Measurements from ENCODE around the gene CEP164.
A peak's percentile ranks its signal among the peaks of the same experiment; 100 is the strongest.

The CEP164 gene

GRCh38 chr11:117327567-117328374, at the start of gene CEP164:
TSS of gene CEP164 (plus strand) at chr11:117327854. CDS start at chr11:117338587, 10,733 bp downstream.
- DNase-seq (ENCODE audit: low spot score), result peak; percentile 97

DNA sequence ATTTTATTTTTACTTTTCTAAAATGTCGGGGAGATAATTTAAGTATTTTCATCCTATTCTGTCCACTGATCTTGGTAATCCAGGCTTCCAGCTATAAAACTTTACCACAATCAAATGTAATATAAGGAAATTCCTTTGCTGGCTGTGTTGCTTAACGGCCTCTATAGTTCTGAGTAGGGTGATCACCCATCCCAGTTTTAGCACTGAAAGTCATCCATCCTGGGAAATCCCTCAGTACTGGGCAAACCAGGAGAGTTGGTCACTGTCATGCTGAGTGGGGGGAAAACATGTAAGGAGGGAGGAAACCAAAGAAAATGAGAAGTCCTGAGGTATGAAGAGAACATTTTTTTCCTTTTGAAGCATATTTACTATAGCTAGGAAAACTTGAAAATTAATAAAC, 49.3 kb upstream of the CEP164 start:
- DNase-seq (ENCODE audit: low spot score), result no peak

DNA sequence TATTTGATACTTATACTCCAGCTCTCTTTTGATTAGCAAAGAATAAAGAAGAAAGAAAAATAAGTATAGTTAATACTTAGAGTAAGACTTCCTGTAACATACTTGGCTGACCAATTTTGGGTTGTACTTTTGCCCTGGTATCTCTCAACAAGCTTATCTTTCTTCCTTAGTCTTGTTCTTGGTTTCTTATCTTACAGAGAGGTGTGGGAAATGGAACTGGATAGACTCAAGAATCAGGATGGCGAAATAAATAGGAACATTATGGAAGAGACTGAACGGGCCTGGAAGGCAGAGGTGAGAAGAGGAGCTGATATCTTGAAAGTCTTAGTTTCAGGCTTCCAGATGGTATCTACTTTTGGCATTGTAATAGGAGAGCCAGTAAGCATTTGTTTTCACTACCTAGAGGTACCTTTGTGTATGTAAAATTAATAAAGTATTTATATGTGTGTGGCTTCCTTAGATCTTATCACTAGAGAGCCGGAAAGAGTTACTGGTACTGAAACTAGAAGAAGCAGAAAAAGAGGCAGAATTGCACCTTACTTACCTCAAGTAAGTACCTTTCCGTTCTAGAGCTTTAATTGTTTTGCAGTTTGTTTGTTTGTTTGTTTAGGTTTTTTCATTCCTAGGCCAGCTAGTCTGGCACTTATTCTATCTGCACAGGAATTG, 47.8 kb upstream of the CEP164 start:
- DNase-seq (ENCODE audit: low spot score), result no peak

DNA sequence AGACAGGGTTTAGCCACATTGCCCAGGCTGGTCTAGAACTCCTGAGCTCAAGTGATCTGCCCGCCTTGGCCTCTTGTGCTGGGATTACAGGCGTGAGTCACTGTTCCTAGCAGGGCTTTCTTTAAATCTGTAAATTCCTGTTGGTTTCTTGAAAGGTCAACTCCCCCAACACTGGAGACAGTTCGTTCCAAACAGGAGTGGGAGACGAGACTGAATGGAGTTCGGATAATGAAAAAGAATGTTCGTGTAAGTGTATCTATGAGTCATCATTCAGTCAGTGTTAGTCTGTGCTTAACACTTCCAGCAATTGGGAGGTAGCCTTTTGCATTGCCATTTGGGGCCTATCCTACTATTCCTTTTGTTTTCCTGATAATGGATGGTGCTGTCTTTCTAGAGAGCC, 46.5 kb upstream of the CEP164 start:
- DNase-seq (ENCODE audit: low spot score), result peak; percentile 73

DNA sequence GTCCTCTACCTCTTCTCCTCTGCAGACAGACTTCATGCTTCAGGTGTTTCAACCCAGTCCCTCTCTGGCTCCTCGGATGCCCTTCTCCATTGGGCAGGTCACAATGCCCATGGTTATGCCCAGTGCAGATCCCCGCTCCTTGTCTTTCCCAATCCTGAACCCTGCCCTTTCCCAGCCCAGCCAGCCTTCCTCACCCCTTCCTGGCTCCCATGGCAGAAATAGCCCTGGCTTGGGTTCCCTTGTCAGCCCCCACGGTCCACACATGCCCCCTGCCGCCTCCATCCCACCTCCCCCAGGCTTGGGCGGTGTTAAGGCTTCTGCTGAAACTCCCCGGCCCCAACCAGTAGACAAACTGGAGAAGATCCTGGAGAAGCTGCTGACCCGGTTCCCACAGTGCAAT, 45.8 kb upstream of the CEP164 start:
- no peak for DNase-seq (ENCODE audit: low spot score)

DNA sequence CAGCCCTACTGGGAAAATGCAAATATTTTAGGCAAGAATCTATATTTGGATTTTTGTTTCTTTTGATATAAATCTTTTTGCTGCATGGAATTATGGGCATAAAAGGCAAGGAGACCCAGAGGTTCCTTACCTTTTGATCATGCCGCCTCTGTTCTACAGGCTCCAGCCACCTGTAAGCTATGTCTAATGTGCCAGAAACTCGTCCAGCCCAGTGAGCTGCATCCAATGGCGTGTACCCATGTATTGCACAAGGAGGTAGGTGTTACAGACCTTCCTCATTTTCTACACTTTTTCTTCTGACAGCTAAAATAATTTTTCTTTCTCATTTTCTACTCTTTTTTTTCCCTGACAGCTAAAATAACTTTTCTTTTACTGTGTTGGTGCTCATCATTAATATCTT, 44.7 kb upstream of the CEP164 start:
- DNase-seq (ENCODE audit: low spot score), result no peak

GRCh38 chr11:117284053-117284452, 43.6 kb upstream of the CEP164 start:
- no peak for DNase-seq (ENCODE audit: low spot score)

- no peak for DNase-seq (ENCODE audit: low spot score)
These were observed 41.1 kb upstream of the CEP164 start for GRCh38 chr11:117286588-117286987.

DNA sequence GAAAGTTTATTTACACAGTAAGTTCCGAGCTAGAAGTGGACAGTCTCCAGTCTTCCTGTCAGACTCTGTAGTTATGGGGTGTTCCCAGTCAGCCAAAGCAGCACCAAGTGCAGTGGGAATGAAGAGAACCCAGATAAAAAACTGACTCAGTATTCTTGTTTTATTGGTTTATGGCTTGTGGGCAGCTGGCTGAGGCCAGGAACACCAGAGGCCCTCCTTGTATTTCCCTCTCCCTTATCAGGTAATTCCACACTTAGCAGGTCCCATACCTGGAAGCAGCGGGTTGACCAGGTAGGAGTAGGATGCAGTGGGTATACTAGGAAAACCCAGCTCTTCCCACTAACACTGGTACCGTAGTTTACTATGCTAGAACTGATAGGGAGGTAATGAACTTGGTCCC, 40.0 kb upstream of the CEP164 start:
- DNase-seq (ENCODE audit: low spot score), result no peak

- no peak for DNase-seq (ENCODE audit: low spot score)
These were observed 37.9 kb upstream of the CEP164 start for GRCh38 chr11:117289795-117290194.

DNA sequence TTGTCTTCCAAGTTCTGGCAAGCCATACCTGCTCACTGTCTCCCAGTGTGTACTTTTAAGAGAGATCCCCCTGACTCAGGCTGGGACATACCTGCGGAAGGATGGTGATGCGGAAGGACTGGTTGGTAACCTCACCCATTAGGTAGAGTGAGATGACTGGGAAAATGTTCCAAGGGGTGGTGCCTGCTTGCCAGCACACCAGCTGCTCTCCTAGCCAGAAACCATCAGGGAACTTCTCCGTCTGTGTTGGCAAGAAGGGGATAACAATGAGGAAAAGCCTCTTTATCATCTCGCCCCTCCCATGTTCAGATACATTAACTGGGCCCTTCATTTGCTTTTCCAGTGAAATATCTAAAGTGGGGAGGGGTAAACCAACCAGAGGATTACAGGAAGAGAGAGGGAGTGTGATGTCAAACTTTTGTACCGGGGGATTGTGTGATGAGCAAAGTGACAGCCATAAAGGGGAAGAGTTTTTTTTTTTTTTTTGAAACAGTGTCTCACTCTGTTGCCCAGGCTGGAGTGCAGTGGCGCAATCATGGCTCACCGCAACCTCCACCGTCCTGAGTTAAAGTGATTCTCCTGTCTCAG, 36.8 kb upstream of the CEP164 start, which contains the start of gene BACE1-AS:
Gene BACE1-AS (plus strand): TSS at position 538 of the 588 bp plus-strand sequence.
- no peak for DNase-seq (ENCODE audit: low spot score)

- no peak for DNase-seq (ENCODE audit: low spot score)
These were observed 35.0 kb upstream of the CEP164 start for GRCh38 chr11:117292616-117293015.

GRCh38 chr11:117295438-117296137, 32.1 kb upstream of the CEP164 start:
- DNase-seq (ENCODE audit: low spot score), result peak; percentile 41

- DNase-seq (ENCODE audit: low spot score), result no peak
These were observed 30.8 kb upstream of the CEP164 start for GRCh38 chr11:117296881-117297280.

GRCh38 chr11:117298195-117298594, 29.5 kb upstream of the CEP164 start:
- DNase-seq (ENCODE audit: low spot score), result no peak

- no peak for DNase-seq (ENCODE audit: low spot score)
These were observed 28.0 kb upstream of the CEP164 start for GRCh38 chr11:117299351-117300282.

GRCh38 chr11:117300283-117300663, 27.4 kb upstream of the CEP164 start:
- no peak for DNase-seq (ENCODE audit: low spot score)

GRCh38 chr11:117300773-117301172, 26.9 kb upstream of the CEP164 start:
- DNase-seq (ENCODE audit: low spot score), result no peak

- no peak for DNase-seq (ENCODE audit: low spot score)
These were observed 25.4 kb upstream of the CEP164 start for GRCh38 chr11:117302228-117302627.

DNA sequence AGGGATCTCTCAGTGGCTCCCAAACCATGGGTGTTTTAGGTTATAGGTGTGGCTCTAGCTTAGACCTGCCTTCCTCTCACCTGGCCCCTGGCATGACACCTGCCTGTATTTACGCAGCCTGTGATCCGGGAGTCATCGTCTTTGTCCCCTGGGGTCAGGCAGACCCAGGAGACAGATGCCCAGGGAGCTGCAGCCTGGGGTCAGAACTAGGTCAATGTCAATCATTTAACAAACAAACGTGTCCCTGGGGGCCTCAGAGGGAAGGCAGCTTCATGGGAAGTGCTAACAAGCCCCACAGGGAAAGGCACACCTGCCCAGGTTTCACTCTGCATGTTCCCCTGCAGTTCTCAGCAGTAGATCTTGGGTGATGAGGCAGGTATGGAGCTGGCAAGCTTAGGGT, 24.6 kb upstream of the CEP164 start:
- no peak for DNase-seq (ENCODE audit: low spot score)

DNA sequence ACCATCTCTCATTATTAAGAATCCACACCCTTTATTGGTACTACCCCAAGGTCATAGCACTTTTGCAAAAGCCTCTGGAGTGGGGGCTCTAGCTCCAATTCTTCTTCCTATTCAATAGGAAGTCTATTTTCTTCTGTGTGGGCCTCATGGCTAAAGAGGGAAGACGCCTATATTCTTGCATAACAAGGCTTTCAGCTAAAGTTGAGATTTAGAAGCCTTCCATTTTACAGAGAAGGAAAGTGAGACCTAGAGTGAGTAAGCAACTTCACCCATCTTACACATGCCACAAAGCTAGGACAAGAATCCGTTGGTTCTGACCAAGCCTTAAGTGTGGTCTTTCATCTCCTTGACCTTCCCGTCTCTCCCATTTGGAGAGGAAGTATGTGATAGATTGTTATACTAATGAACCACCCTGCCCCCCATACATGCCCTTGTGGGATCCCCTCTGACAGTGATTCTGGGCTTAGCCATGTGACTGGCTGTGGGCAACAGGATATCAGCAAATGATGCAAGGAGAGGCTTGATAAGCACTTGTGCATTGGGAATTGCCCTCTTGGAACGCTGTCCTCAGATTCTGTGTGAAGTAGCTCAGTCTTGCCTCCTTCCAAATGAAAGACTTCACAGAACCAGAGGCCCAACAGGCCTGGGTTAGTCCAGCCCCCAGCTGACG, 23.9 kb upstream of the CEP164 start:
- no peak for DNase-seq (ENCODE audit: low spot score)

All from COLO829 (cell line).